Dedifferentiated amniotic fluid mesenchymal stem cell (primary cell): ENCODE measurements around the gene UST.

Experiments
- DNase-seq: peaks from one replicate; pipeline ENCODE4 v3.0.0-alpha.2; 2016; ENCODE audit errors: extremely low spot score

The UST gene

DNA sequence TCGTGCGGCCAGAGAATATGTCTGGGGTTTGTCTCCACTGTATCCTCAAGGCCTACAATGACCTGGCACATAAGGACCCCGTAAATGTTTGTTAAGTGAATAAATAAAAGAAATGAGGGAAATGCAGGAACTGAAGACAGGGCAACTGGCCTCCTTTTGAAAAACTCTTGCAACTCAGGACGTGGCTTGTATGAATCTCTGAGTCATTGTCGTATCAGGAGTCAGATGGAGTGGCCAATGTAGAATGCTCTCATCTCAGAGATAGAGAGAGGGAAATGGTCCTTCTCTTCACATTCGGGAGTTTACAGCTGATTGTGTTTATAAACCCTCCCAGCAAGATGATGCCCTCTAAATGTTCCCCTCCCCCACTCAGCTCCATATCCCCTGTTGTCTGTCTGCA is 57.1 kb downstream of the UST start:
- DNase-seq = no peak

DNA sequence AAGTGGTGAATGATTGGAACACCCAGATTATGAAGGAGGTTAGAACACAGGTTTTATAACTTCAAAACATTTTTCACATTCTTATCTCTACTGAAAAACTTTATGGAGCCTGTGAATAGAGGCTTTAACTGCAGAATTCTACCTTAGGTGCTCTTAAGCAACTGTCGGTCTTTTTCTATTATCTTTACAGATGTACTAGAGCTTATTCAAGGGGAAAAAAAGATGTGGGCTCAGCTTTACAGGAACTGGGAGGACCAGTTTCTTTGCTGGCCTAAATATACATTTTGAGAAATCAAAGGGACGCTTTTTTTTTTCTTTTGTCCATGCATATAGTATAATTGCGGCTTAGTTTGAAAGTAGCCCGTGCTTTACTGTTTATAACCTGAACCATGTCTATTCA is 58.9 kb downstream of the UST start:
- DNase-seq = no peak

GRCh38 chr6:148807784-148808183 is 61.0 kb downstream of the UST start:
- no peak for DNase-seq

GRCh38 chr6:148808786-148809304 is 62.0 kb downstream of the UST start:
- DNase-seq = no peak

DNA sequence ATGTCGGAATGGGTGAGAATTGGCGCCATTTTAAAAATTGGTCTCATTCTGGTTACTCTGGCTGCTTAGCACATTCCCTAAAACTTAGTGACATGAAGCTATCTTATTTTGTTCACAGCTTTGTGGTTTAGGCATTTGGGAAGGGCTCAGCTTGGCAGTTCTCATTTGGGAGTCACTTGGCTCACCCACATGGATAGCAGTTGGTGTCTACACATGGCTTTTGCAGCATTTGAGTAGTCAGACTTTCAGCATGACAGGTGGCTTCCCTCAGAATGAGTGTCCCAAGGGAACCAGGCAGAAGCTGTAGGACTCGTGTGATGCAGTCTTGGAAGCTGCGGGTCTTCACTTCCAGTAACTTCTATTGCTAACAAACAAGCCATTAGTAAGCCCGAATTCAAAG is 64.6 kb downstream of the UST start:
- DNase-seq = no peak

DNA sequence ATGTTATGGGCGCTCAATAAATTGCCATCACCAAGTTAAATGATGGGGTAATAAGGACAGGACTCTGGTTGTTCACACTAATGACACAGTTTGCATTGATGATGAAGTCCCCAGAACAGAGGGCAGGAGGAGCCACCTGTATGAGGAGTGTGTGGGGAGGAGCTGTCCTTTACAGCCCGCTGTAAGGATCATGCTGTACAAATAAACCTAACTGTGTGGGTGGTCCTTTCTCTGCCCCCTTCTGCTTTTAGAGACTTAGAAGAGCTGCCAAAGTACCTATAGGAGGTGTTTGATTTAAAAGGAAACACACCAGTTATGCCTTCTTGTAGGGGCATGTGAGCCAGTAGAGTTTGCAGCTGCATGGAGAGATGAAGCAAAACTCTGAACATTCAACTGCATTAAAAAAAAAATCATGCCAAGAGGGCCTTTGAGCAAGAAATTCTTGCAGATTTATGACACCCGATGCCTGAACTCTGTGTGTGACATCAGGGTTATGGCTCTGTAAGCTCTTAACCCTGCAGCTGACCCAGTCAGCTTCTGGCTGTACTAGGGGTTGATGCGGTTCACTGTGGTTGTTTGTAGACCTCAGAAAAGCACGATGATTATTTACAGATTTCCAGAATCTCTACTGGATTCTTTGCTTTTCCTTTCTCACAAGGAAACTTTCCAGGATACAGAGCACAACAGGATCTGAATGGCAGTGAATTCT is 67.4 kb downstream of the UST start:
- no peak for DNase-seq

- DNase-seq = no peak
These were observed 68.0 kb downstream of the UST start for GRCh38 chr6:148814869-148815268.

DNA sequence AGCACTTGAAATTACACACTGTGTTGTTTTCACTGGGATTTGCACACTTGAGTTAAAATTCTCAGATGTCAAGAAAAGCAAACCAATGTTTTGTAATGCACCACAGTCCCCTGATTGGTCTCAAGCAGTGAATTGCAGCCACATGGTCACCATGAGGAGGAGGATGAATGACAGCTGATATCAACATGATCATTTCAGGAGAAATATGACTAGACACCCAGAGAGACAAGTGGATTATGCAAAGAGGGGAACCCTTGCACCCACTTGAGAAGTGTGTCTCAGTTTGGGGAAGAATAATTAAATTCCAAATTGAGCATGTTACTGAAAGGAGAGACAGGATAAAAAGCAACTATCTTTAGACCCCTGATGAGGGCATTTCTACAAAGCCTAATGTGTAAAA is 69.3 kb downstream of the UST start:
- no peak for DNase-seq

GRCh38 chr6:148817689-148818088 is 70.9 kb downstream of the UST start:
- no peak for DNase-seq

DNA sequence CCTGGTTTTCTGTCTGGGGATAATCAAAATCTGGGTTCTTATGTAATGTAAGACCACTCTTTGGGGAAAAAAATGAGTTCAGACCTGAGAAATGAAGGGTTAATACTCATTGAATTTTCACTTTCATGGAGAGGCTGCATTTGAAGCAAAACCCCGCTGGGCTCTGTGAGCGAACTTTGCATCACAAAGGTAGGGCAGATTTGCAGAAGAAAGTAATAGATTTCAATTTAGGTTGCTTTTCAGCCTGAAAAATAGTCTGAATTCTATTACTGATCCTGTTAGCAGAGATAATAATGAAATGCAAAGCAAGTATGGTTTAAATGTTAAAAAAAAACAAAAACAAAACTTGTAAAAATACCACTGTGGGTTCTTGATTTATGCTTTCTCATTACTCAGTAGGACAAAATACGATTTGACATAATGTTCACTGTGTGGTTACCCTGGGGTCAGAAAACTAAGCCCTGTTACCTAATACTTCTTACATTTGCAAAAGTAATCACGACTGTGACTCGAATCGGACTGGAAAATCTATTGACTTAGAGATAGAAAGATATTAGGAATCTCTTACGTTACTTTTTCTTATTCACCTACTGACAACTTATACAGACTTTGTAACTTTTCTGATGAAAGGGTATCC is 72.2 kb downstream of the UST start:
- no peak for DNase-seq

GRCh38 chr6:148819852-148820251 is 73.0 kb downstream of the UST start:
- DNase-seq = no peak

DNA sequence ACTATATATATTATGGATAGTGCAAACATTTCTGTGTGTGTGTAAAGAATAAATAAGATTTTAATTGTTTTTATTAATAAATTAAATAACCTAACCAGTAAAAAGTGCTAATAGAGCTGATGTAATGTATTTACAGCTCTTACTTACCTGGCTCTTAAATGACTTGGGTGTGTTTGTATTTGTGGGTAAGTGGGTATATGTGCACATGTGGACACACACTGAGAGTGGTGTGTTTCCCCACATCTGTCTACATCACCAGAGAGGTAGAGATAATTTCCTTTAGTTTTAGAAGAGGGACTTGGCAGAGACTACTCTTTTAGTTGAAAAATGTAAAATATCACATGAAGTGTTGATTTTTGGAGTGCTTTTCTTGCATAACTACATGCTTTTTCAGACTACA is 76.0 kb downstream of the UST start:
- DNase-seq = no peak

- DNase-seq = no peak
These were observed 77.5 kb downstream of the UST start for GRCh38 chr6:148824291-148824690.

DNA sequence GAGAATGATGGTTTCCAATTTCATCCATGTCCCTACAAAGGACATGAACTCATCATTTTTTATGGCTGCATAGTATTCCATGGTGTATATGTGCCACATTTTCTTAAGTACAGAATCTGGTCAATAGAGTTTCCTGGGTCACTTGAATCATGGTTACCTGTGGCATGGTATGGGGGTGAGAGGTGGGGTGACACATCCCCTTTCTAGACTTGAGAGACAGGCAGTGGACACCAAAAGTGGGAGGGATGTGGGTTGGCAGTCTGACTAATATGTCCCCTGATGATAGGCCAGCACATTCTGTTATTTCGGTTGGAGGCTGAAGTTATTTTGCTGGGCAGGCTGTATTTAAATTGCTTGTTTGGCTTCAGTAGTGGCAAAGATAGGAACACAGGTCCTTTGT is 78.1 kb downstream of the UST start:
- DNase-seq = no peak

DNA sequence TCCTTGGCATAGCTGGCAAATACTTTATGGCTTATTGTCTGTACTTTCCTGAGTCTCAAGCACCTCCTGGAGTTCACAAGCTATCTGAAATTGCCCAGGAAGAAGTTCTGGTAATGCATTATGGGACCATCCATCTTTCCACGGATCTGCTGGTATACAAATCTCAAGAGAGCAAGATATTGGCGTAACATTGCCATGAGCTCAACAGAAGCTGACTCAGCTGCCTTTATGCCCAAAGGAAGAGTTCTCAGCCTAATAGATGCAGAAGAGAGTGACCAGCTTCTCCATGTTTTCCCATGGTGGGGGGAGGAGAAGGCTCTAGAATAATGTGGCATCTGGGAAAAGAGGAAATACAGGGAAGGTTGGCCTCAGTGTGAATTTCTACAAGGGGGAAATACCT is 78.7 kb downstream of the UST start:
- no peak for DNase-seq

- DNase-seq = no peak
These were observed 80.7 kb downstream of the UST start for GRCh38 chr6:148827416-148828045.

GRCh38 chr6:148828047-148828446 is 81.2 kb downstream of the UST start:
- DNase-seq = no peak

DNA sequence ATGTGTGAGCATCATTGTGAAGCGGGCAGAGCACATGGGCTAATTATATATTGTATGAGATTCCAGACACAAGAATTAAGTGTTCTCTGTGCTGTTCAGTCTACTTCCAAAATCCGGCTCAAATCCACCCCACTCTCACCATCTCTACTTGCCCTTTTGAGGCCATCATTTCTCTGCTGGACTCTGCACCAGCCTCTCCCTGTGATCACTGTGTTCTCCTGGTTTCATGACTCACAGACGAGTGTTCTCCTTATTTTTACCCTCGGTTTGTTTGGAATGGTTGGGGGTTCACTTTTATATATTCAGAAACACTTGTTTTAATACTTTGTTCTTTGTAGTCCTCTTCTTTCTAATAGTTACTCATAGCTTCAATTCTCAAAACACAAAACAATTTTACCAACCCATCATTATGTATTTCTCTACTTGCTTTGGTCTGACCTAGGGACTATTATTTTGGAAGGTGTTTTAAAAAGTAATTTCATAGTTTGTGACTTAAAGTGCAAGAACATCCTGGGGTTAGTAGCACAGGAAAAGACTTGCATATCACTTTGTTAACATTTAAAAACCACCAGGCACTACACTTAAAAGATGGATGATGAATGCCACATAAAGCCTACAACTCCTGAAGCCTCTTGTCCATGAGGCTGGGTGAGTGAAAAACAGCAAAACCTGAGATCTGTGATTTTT is 82.7 kb downstream of the UST start:
- no peak for DNase-seq

DNA sequence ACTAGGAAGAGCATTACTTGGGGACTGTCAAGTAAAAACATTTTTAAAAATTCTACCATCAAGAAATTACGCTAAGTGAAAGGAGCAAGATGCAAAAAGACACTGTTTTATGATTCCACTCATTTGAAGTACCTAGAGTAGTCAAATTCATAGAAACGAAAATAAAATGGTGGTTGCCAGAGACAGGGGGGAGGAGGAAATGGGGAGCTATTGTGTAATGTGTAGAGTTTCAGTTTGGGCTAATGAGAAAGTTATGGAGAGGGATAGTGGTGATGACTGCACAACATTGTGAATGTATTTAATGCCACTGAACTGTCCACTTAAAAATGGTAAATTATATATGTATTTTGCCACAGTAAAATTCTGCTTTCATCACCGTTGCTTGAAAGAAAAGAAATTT is 83.8 kb downstream of the UST start:
- no peak for DNase-seq

DNA sequence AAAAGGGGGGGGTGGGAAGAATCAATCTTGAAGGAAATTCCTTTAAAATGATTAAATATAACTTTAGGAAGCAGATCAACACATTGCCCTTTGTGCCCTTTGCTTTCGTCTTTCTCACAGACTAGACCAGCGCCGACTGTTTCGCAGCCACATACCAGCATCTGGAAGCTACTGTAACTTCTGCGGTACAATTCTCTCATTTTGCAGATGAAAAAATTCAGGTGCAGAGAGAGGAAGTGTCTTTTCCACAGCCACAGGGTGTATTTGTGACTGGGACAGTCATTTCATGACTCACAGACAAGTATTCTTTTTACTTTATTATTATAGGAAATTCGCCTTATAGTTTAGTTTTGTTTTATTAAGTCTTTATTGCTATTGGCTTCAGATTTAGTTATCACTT is 84.2 kb downstream of the UST start:
- no peak for DNase-seq

DNA sequence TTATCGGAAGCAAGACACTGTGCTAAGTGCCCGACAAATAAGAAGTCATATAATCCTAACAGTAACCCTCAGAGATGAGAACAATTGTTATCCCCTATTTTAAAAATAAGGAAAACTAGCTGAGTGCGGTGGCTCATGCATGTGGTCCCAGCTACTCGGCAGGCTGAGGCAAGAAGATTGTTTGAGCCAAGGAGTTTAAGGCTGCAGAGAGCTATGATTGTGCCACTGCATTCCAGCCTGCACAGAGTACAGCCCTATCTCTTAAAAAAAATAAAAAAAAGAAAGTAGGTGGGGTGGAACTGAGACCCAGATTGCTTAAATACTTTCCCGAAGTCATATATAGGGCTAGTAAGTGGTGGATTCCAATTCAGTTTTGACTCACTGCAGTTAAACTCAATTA is 84.7 kb downstream of the UST start:
- DNase-seq = no peak

GRCh38 chr6:148835920-148836441 is 89.2 kb downstream of the UST start:
- DNase-seq = peak; percentile 87
